T-helper 1 cell treated with Interleukin-12 subunit alpha and Interleukin-12 subunit beta and Interleukin-4 antibody, amounts not matched to agents 30 ng/mL and 1 ng/mL, for 36 hours (primary cell): Measurements from ENCODE around the gene LGR6. TPM values are rescaled to one million over a fixed set of nuclear protein-coding genes. Genes with fewer than 3 reads are reported as not detected.
"Not testable (repeated sequence)": the region's sequence is repeated elsewhere in the genome, so short reads cannot be mapped to it uniquely, and the experiment has no call there.

Source experiments
- intact Hi-C: fragments of 100-400 bp; cut with micrococcal nuclease; formaldehyde crosslinking; loops from one replicate; pipeline ENCODE4 v1.15.1; 2024
- total RNA-seq: library from RNA; stranded (reverse); gene quantifications from 2 replicates; pipeline ENCODE4 v1.2.3, GENCODE V29; 2022

Gene LGR6
- total RNA-seq, 1 donor from 2014 or later = not detected

- intact Hi-C loops = no loop called here
Observed at GRCh38 chr1:202171292-202172014, 22.1 kb upstream of the LGR6 start.

- intact Hi-C loops = no loop called here
Observed at GRCh38 chr1:202172015-202172355, 21.6 kb upstream of the LGR6 start.

GRCh38 chr1:202173993-202174392 is 19.6 kb upstream of the LGR6 start:
- intact Hi-C loops = no loop called here

- intact Hi-C loops = no loop called here
Observed at GRCh38 chr1:202176949-202177927, 16.4 kb upstream of the LGR6 start.

GRCh38 chr1:202179828-202180750 is 13.5 kb upstream of the LGR6 start:
- intact Hi-C loops = no loop called here

- intact Hi-C loops = not testable (repeated sequence)
Observed at GRCh38 chr1:202180751-202181139, 12.9 kb upstream of the LGR6 start.

- intact Hi-C loops = no loop called here
Observed at GRCh38 chr1:202181586-202181985, 12.0 kb upstream of the LGR6 start.

GRCh38 chr1:202182040-202182877 is 11.3 kb upstream of the LGR6 start:
- intact Hi-C loops = no loop called here

- intact Hi-C loops = loop anchor here (1.0 to 5.0 kb wide), 4 partner anchors 21 to 532 kb away; no protein-coding TSS in a partner anchor
Observed at GRCh38 chr1:202184750-202185460, 8.7 kb upstream of the LGR6 start.

- intact Hi-C loops = loop anchor here (5.0 kb wide), 1 partner anchor 531 kb away; no protein-coding TSS in a partner anchor
Observed at GRCh38 chr1:202186327-202186726, 7.3 kb upstream of the LGR6 start.

GRCh38 chr1:202187041-202187671 is 6.4 kb upstream of the LGR6 start:
- intact Hi-C loops = loop anchor here (5.0 kb wide), 1 partner anchor 530 kb away; no protein-coding TSS in a partner anchor

- intact Hi-C loops = loop anchor here (5.0 kb wide), 1 partner anchor 529 kb away; no protein-coding TSS in a partner anchor
Observed at GRCh38 chr1:202187697-202188407, 5.7 kb upstream of the LGR6 start.

- intact Hi-C loops = loop anchor here (1.0 to 5.0 kb wide), 2 partner anchors 126 to 528 kb away; no protein-coding TSS in a partner anchor
Observed at GRCh38 chr1:202189001-202189790, 4.4 kb upstream of the LGR6 start.

GRCh38 chr1:202189918-202190715 is 3.5 kb upstream of the LGR6 start:
- intact Hi-C loops = loop anchor here (1.0 to 5.0 kb wide), 2 partner anchors 125 to 527 kb away; no protein-coding TSS in a partner anchor

GRCh38 chr1:202191391-202191790 is 2.2 kb upstream of the LGR6 start:
- intact Hi-C loops = not testable (repeated sequence)
